Mesodermal cell (in vitro differentiated cells): ENCODE measurements around the gene RNF150.

Experiments used
- H3K27ac ChIP-seq: 2 replicates; pipeline ENCODE4 v1.7.0; 2013; ENCODE audit warnings: mild to moderate bottlenecking, low read depth, low read length, moderate library complexity; ENCODE audit not compliant: severe bottlenecking
- H3K36me3 ChIP-seq: 2 replicates; pipeline ENCODE4 v1.7.1; 2013; ENCODE audit warnings: mild to moderate bottlenecking, low read length, moderate library complexity; ENCODE audit not compliant: control insufficient read depth, insufficient read depth
- H3K4me1 ChIP-seq: one replicate; pipeline ENCODE4 v1.7.1; 2013; ENCODE audit warnings: mild to moderate bottlenecking, low read length; ENCODE audit not compliant: insufficient read depth, control insufficient read depth, poor library complexity, severe bottlenecking
- H3K4me3 ChIP-seq: 2 replicates; pipeline ENCODE4 v1.7.0; 2013; ENCODE audit warnings: low read length, control low read depth, mild to moderate bottlenecking; ENCODE audit not compliant: insufficient read depth, poor library complexity, severe bottlenecking; ENCODE audit errors: extremely low read depth
- H3K9me3 ChIP-seq: 2 replicates; pipeline ENCODE4 v1.7.1; 2013; ENCODE audit warnings: mild to moderate bottlenecking, low read length, moderate library complexity; ENCODE audit not compliant: control insufficient read depth
- WGBS, 2 experiments: methylation state at CpG; one replicate each; pipeline ENCODE4 v1.1.5; 2013; ENCODE audit warnings: missing lambda C conversion rate in 2 of 2; ENCODE audit not compliant: insufficient coverage in 2 of 2; 5-methylcytosine and 5-hydroxymethylcytosine counted together

The RNF150 gene

DNA sequence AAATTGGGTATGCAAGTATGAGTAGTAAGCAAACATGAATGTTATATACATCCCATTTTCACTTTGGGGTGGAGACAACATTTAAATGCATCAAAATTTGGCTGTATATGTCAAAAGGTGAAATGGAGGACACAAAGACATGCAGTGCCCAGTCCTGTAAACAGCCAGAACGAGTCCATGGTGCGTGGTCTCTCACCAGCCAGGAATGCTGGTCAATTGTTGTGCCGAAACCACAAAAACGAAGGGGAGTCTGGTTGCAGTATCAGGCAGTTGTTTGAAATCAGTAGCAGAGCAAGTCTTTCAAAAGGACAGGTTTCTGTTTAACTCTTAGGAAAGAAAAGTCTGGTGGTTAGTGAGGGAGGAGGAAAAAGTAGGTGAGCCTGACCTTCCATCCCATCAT lies 22.3 kb upstream of the RNF150 start:
- no peaks in the 10 kb centered on the region for H3K4me1 ChIP-seq
- WGBS, 2 experiments = 81 to 88% methylated on average over 4 of the region's 4 CpGs
- H3K4me3 ChIP-seq = no peak overlapping the region
- H3K9me3 ChIP-seq = no peaks in the 10 kb centered on the region
- H3K36me3 ChIP-seq = no peaks in the 10 kb centered on the region
- H3K27ac ChIP-seq = no peak overlapping the region

DNA sequence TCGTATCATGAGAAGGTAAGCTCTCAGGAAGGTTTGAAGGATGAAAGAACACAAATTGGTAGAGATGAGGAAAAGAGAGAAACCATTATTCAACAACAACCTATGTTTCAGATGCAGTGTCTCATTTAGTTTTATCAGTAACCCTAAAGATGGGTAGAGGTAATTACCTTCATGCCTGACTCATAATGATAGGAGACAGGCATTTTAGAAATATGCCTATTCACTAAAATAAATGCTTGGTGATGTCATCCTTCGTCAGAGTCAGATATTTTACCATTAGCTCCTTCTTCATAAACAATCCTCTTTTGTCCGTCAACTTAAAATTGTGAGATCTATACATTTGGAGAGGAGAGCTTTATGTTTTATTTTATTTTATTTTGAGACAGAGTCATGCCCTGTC lies 21.5 kb upstream of the RNF150 start:
- WGBS, 2 experiments = no CpG with 5 or more reads among the region's 3 CpGs
- Histone ChIP-seq H3K4me1 (no peaks in the 10 kb centered on the region), H3K9me3 (no peaks in the 10 kb centered on the region), H3K27ac (no peak overlapping the region), H3K36me3 (no peaks in the 10 kb centered on the region), H3K4me3 (no peak overlapping the region)

DNA sequence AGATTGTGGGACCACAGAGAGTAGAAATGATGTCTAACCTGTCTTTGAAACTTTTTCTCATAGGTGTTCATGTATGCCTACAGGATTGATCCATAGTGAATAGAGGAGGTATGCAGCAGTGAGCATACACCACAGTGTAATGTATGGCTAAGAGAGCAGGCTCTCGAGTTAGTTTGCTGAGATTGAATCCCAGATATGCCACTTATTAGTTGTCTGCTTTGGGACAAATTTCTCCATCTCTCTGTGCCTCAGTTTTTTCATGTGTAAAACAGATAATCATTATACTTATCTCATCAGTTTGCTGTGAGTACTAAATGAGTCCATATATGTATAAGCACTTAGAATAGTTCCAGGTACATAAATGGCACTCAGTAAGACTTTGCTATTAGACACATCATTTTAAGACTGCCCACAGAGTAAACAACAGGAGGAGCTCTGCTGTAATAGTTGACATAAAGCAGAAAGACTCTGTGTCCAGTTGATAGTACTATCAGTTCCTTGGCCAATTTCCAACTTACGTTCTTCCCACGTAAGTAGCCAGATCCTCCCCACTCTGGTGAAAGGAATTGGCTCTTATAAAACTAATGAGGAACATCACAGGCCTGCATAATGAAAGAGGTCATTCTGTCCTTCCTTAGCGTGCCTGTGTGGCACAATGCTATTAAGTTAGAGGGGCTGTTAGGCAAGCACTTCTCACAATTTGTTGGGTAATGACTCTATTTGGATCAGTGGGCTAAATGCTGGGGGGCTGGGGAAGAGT lies 20.7 kb upstream of the RNF150 start:
- H3K4me3 ChIP-seq = no peak overlapping the region
- H3K27ac ChIP-seq = no peak overlapping the region
- 77 to 83% methylated on average over 2 to 4 of the region's 4 CpGs for WGBS, 2 experiments
- H3K9me3 ChIP-seq = no peaks in the 10 kb centered on the region
- no peaks in the 10 kb centered on the region for H3K36me3 ChIP-seq
- H3K4me1 ChIP-seq = no peaks in the 10 kb centered on the region

DNA sequence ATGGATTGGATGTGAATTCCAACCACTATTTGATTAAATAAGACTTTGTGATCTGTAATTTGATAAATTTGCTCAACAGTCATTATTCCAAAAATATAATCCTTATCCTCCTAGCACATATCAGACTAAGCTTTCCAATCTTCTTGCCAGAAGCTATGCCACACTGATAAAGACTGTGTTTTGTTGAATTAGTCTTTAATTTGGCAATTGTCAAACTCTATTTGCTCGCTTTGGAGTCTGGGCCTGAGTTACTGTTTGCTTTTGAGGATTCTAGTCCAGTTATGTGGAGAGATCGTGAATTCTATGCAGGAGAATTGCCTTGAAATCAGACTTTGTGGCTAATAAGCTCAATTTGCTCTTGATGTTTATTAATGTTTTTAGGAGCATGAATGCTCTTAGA lies 10.9 kb upstream of the RNF150 start:
- WGBS, 2 experiments = 83 to 95% methylated on average over 2 of the region's 2 CpGs
- Histone ChIP-seq H3K9me3 (no peaks in the 10 kb centered on the region), H3K36me3 (no peaks in the 10 kb centered on the region), H3K4me3 (no peak overlapping the region), H3K4me1 (no peaks in the 10 kb centered on the region), H3K27ac (no peak overlapping the region)

DNA sequence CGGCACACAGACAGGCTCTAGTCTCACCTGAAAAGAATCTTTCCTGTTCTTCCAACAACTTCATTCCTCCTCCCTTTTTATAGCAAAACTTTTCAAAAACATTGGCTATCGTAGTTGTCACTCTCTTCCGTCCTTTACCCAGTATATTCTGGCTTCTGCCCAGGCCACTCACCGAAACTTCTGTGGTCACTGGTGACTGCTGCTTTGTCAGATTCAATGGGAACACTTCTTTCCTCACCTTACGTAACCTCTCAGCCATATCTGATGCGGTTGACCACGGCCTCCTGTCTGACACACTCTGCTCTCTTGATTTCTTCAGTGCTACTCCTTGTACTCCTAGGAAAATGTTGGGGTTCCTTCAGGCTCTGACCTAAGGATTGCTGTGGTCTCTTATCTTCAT lies 9.2 kb upstream of the RNF150 start:
- Histone ChIP-seq H3K27ac (no peak overlapping the region), H3K9me3 (no peaks in the 10 kb centered on the region), H3K4me3 (no peak overlapping the region), H3K4me1 (no peaks in the 10 kb centered on the region), H3K36me3 (no peaks in the 10 kb centered on the region)
- 75 to 87% methylated on average over 3 to 7 of the region's 7 CpGs for whole genome bisulfite sequencing, 2 experiments

DNA sequence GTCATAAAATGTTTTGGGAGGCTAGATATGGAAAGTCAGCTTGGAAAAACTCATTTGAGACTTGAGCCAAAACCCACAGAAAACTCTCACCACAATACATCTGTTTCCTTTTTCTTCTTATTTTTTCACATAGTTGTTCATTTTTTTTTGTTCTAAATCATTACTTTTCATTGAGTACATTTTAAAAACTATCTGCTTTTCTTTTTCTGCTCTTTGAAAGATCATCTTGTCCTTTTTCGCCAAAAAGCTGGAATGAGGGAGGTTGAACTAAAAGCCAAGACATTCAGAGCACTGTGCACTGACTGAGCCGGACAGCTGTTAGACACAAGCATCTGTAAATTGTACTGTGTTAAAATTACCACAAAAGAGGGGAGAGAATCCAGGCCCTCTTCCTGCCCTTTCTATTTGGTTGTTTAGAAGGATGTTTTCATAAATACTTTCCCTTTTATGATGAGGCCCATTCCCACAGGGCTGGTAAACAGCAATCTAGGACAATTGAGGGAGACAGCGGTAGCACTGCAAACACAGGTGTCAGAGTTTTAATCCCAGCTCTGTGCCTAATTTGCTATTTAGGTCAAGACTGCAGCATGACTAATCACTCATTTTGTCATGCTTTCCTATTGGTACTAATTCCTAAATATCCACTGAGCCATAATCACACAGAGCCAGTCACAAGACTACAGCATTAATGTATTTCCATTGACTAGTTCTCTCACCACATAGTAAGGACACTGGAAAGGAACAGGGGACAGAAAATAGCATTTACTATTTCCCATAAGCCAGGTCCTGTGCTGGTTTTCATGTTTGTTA lies 7.3 kb upstream of the RNF150 start:
- WGBS, 2 experiments = 94 to 100% methylated on average over 1 to 2 of the region's 3 CpGs
- Histone ChIP-seq H3K4me3 (no peak overlapping the region), H3K36me3 (no peaks in the 10 kb centered on the region), H3K4me1 (no peaks in the 10 kb centered on the region), H3K9me3 (no peaks in the 10 kb centered on the region), H3K27ac (no peak overlapping the region)

DNA sequence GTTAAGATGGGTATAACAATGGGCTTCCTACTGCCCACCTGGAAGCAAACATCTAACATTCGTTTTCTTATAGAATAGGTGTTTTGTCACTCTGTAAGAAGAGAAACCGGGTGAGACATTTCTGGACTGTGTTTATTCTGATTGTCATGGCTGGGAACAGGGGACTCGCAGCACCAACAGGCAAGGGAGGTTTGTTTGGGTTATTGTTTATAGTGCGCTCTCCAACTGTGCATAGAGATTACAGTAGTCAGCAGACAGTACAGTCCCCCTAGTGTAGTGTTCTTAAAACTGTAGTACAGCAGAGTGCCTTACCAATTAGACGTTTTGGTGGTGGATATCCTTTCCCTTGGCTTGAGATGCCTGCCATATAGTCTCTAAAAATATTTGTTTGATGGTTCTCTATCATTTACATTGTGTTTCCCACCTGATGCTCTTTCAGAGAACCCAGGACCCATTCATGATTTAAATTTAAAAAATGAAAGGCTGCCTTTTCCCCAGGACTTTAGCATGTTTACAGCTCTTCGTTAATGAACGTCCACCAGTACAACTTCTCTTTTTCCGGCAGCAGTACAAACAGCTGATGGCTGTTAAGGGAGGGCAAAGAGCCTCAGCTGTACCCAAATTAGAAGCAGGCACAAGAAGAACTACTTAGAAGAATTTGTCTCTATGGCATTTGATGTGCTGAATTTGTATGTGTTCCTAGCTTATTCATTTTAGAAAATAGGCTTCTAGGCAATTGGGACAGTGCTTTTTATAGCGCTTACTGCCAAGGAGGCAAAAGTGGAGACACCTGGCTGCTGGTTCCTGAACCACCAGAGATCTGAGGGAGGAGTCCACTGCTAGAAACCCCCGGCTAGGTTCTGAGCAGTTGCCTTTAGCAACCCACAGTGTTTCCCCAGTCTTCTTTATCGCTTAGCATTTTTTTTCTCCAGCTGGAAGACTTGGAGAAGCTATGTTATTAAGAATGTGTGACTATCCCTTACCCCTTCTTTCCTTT lies 1.0 kb upstream of the RNF150 start:
- no peaks in the 10 kb centered on the region for H3K4me1 ChIP-seq
- WGBS, 2 experiments = 61 to 81% methylated on average over 4 to 7 of the region's 11 CpGs
- H3K27ac ChIP-seq = no peak overlapping the region
- H3K36me3 ChIP-seq = no peaks in the 10 kb centered on the region
- H3K4me3 ChIP-seq = no peak overlapping the region
- H3K9me3 ChIP-seq = no peaks in the 10 kb centered on the region

DNA sequence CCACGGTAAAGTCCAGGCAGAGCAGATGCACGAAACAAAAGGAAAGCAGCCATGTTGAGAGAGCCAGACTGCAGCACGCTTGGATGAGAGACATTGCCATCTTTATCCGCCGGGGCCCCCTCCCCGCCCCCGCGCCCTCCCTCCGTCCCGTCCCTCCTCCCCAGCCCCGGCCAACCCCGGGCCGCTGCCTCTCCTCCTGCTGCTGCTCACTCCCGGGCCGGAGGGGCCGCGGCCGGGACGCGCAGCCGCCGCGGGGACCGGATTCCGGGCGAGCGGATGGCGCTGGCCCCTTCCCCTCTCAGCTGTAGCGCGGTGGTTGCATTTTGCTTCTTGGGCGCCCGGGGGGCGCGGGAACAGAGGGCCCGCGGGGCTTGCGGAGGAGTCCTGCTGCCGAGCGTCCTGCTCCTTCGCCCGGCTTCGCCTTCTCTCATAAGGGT lies 542 bp downstream of the RNF150 start:
- Histone ChIP-seq H3K27ac (peak overlapping the region; percentile 50), H3K9me3 (no peaks in the 10 kb centered on the region), H3K36me3 (no peaks in the 10 kb centered on the region), H3K4me1 (no peaks in the 10 kb centered on the region), H3K4me3 (peak overlapping the region; percentile 67)
- 0 to 1% methylated on average over 12 to 27 of the region's 42 CpGs for WGBS, 2 experiments

DNA sequence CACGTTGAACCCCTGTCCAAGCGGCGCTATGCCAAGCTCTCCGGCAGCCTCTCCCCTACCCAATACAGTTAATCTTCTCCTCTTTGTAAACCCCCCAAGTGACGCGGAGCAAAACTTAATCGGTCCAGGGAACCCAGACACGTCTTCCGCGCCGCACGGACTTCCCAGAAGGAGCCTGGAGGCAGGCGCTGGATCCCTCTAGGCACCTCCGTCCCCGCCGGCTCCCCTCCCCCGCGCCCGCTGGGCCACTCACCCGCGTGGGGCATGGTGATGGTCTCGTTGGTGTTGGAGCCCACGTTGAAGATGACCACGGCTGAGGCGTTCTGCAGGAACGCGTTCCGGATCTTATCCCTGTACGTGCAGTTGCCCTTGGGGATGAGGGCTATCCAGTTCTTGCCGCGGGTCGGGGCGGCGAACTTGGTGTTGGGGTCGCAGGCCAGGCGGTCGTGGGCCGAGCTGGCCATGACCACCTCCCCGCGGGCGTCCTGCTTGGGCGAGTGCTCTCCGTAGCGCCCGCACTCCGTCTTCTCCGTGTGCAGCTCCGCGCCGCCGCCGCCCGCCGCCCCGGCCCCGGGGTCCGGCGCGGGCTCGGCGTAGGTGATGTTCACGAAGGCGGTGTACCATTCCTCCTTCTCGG lies 1.1 kb downstream of the RNF150 start:
- Histone ChIP-seq H3K9me3 (no peaks in the 10 kb centered on the region), H3K4me3 (peak overlapping the region; percentile 67), H3K4me1 (no peaks in the 10 kb centered on the region), H3K36me3 (no peaks in the 10 kb centered on the region), H3K27ac (no peak overlapping the region)
- 0 to 1% methylated on average over 43 to 63 of the region's 64 CpGs for WGBS, 2 experiments

DNA sequence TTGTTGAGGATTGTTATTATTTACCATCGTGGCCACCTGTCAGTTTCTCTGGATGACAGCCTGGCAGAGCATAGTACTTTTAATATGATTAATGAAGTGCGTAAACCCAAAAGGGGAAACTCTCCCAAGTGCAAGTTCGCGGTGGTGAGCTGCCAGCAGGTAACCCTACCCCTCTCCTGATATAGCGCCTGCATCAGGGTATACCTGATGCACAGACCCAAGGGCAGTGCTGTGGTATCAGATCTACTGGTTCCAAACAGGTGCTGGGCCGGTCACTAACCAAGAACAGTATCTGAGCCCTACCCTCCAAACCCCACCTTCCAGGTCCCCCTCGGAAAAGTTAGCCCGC lies 1.6 kb downstream of the RNF150 start:
- Histone ChIP-seq H3K9me3 (no peaks in the 10 kb centered on the region), H3K4me3 (peak overlapping the region; percentile 67), H3K36me3 (no peaks in the 10 kb centered on the region), H3K4me1 (no peaks in the 10 kb centered on the region), H3K27ac (no peak overlapping the region)
- WGBS, 2 experiments = 14 to 28% methylated on average over 5 to 7 of the region's 8 CpGs
